ENCODE data around the gene ABHD1.

GRCh38 chr2:27152796-27153464 is 29.3 kb downstream of the ABHD1 start:
- TF ChIP-seq ARNTL (CRISPR knock-in tag; IDR thresholded peaks at IDR 0.05; ENCODE audit: borderline replicate concordance, low read depth) (no peak), TOX (CRISPR knock-in tag; IDR thresholded peaks at IDR 0.05; ENCODE audit: borderline replicate concordance) (no peak), PPARA (CRISPR knock-in tag; IDR thresholded peaks at IDR 0.05; ENCODE audit: borderline replicate concordance) (no peak), ZFP30 (CRISPR knock-in tag; IDR thresholded peaks at IDR 0.05) (no peak), ZFP3 (CRISPR knock-in tag; IDR thresholded peaks at IDR 0.05) (no peak), PATZ1 (CRISPR knock-in tag; IDR thresholded peaks at IDR 0.05; ENCODE audit: borderline replicate concordance) (no peak)
